Suprapubic skin (tissue), 4 donors: ENCODE measurements around the gene DAB2. TPM values are rescaled to one million over a fixed set of nuclear protein-coding genes. Genes with fewer than 3 reads are reported as not detected.

Experiments
- DNase-seq, 2 donors: peaks; one replicate each; pipeline ENCODE4 v3.0.0-alpha.2; 2019; ENCODE audit warnings: low spot score in 2 of 2
- H3K27ac ChIP-seq: fragments of 200-600 bp; sonication (generic); one replicate; pipeline ENCODE4 v1.5.1; 2019
- H3K27me3 ChIP-seq: fragments of 200-600 bp; sonication (generic); one replicate; pipeline ENCODE4 v1.5.1; 2019
- H3K36me3 ChIP-seq: fragments of 200-600 bp; sonication (generic); one replicate; pipeline ENCODE4 v1.5.1; 2019
- H3K4me1 ChIP-seq: fragments of 200-600 bp; sonication (generic); one replicate; pipeline ENCODE4 v1.5.1; 2019
- H3K4me3 ChIP-seq: fragments of 200-600 bp; sonication (generic); one replicate; pipeline ENCODE4 v1.5.1; 2019; ENCODE audit warnings: mild to moderate bottlenecking
- H3K9me3 ChIP-seq: fragments of 200-600 bp; sonication (generic); one replicate; pipeline ENCODE4 v1.5.1; 2019
- CTCF ChIP-seq, 2 donors: fragments of 200-600 bp in 1 of 2; fragments of 450-650 bp in 1 of 2; sonication (generic) in 1 of 2; IDR thresholded peaks; one replicate each; pipeline ENCODE4 v1.5.1; 2016 to 2019; ENCODE audit warnings: antibody characterized with exemption in 2 of 2, mild to moderate bottlenecking in 1 of 2, moderate library complexity in 1 of 2
- EP300 ChIP-seq: sonication (generic); formaldehyde crosslinking; IDR thresholded peaks from one replicate; pipeline ENCODE4 v1.6.1; 2017; ENCODE audit warnings: antibody characterized with exemption
- POLR2A ChIP-seq, 2 donors: fragments of 450-650 bp; IDR thresholded peaks; one replicate each; pipeline ENCODE4 v1.6.1; 2017; ENCODE audit warnings: antibody characterized with exemption in 2 of 2, mild to moderate bottlenecking in 2 of 2, moderate library complexity in 2 of 2
- POLR2AphosphoS5 ChIP-seq, 3 donors: sonication (generic); formaldehyde crosslinking; IDR thresholded peaks; one replicate each; pipeline ENCODE4 v1.6.1; 2017; ENCODE audit warnings: antibody characterized with exemption in 3 of 3
- WGBS: methylation state at CpG from one replicate; pipeline ENCODE4 v1.1.5; 2018; 5-methylcytosine and 5-hydroxymethylcytosine counted together
- total RNA-seq, 4 donors: library from RNA; depleted of rRNA; stranded (reverse); fragments of >200 nt; gene quantifications; one replicate each; pipeline ENCODE4 v1.1.0, GENCODE V29; 2016

The DAB2 gene
- total RNA-seq, 4 donors from 2014 or later, result 7.1 to 30.6 (median 11.7) TPM

GRCh38 chr5:39461007-39461682 is 36.4 kb upstream of the DAB2 start:
- TF ChIP-seq POLR2AphosphoS5 (IDR thresholded peaks at IDR 0.05) (no peak), EP300 (no peak), POLR2A (IDR thresholded peaks at IDR 0.05) (no peak), CTCF (IDR thresholded peaks at IDR 0.05) (no peak)

GRCh38 chr5:39459907-39460306 is 35.1 kb upstream of the DAB2 start:
- Histone ChIP-seq H3K36me3 (no peaks in the 10 kb centered on the region), H3K4me1 (no peaks in the 10 kb centered on the region), H3K27ac (no peak overlapping the region), H3K9me3 (no peaks in the 10 kb centered on the region), H3K4me3 (no peak overlapping the region), H3K27me3 (no peaks in the 10 kb centered on the region)
- TF ChIP-seq POLR2A (IDR thresholded peaks at IDR 0.05) (no peak), POLR2AphosphoS5 (IDR thresholded peaks at IDR 0.05) (no peak), EP300 (no peak), CTCF (IDR thresholded peaks at IDR 0.05) (no peak)
- DNase-seq, result no peak

More at GRCh38 chr5:39461007-39461682, 36.4 kb upstream of the DAB2 start:
- Histone ChIP-seq H3K27me3 (no peaks in the 10 kb centered on the region), H3K27ac (no peak overlapping the region), H3K4me1 (no peaks in the 10 kb centered on the region), H3K9me3 (no peaks in the 10 kb centered on the region), H3K36me3 (no peaks in the 10 kb centered on the region), H3K4me3 (no peak overlapping the region)
- DNase-seq, result no peak
- WGBS, result 85% methylated on average over 5 of the region's 5 CpGs

- Histone ChIP-seq H3K4me1 (no peaks in the 10 kb centered on the region), H3K27me3 (no peaks in the 10 kb centered on the region), H3K27ac (no peak overlapping the region), H3K36me3 (no peaks in the 10 kb centered on the region), H3K9me3 (no peaks in the 10 kb centered on the region), H3K4me3 (no peak overlapping the region)
- no peak for DNase-seq
- 82% methylated on average over 3 of the region's 3 CpGs for WGBS
- TF ChIP-seq POLR2AphosphoS5 (IDR thresholded peaks at IDR 0.05), result no peak
- TF ChIP-seq EP300, result no peak
- no peak for TF ChIP-seq POLR2A (IDR thresholded peaks at IDR 0.05)
- TF ChIP-seq CTCF (IDR thresholded peaks at IDR 0.05), result no peak
Measured at GRCh38 chr5:39459071-39459470, 34.3 kb upstream of the DAB2 start.

- no peak for DNase-seq
- WGBS, result 66% methylated on average over 7 of the region's 7 CpGs
- Histone ChIP-seq H3K9me3 (no peaks in the 10 kb centered on the region), H3K36me3 (no peaks in the 10 kb centered on the region), H3K27me3 (no peaks in the 10 kb centered on the region), H3K4me1 (no peaks in the 10 kb centered on the region), H3K4me3 (no peak overlapping the region), H3K27ac (no peak overlapping the region)
- no peak for TF ChIP-seq POLR2AphosphoS5 (IDR thresholded peaks at IDR 0.05)
- TF ChIP-seq EP300, result no peak
- TF ChIP-seq POLR2A (IDR thresholded peaks at IDR 0.05), result no peak
Measured at GRCh38 chr5:39455645-39456044, 30.9 kb upstream of the DAB2 start.

GRCh38 chr5:39453606-39454005 is 28.8 kb upstream of the DAB2 start:
- no peak overlapping the region for H3K27ac ChIP-seq
- H3K4me3 ChIP-seq, result no peak overlapping the region
- H3K9me3 ChIP-seq, result no peaks in the 10 kb centered on the region
- H3K36me3 ChIP-seq, result no peaks in the 10 kb centered on the region
- TF ChIP-seq CTCF (IDR thresholded peaks at IDR 0.05), result no peak
- no peak for TF ChIP-seq EP300
- no peak for TF ChIP-seq POLR2AphosphoS5 (IDR thresholded peaks at IDR 0.05)
- TF ChIP-seq POLR2A (IDR thresholded peaks at IDR 0.05), result no peak
- no peaks in the 10 kb centered on the region for H3K4me1 ChIP-seq
- no peaks in the 10 kb centered on the region for H3K27me3 ChIP-seq
- DNase-seq, result no peak

- 77% methylated on average over 2 of the region's 2 CpGs for WGBS
- H3K4me1 ChIP-seq, result no peaks in the 10 kb centered on the region
- TF ChIP-seq POLR2AphosphoS5 (IDR thresholded peaks at IDR 0.05) (no peak), CTCF (IDR thresholded peaks at IDR 0.05) (no peak), POLR2A (IDR thresholded peaks at IDR 0.05) (no peak), EP300 (no peak)
- no peak for DNase-seq
- H3K9me3 ChIP-seq, result no peaks in the 10 kb centered on the region
- H3K27ac ChIP-seq, result no peak overlapping the region
- H3K27me3 ChIP-seq, result no peaks in the 10 kb centered on the region
- H3K36me3 ChIP-seq, result no peaks in the 10 kb centered on the region
- H3K4me3 ChIP-seq, result no peak overlapping the region
Measured at GRCh38 chr5:39452846-39453245, 28.1 kb upstream of the DAB2 start.
